Kidney capillary endothelial cell (primary cell): Measurements from ENCODE around the gene IFRD2.
"Not testable (repeated sequence)": the region's sequence is repeated elsewhere in the genome, so short reads cannot be mapped to it uniquely, and the experiment has no call there.

ENCODE experiments used
- DNase-seq: peaks from one replicate; pipeline ENCODE4 v3.0.0-alpha.2; 2018; ENCODE audit warnings: low spot score

The IFRD2 gene

GRCh38 chr3:50268276-50268675 is 24.0 kb downstream of the IFRD2 start:
- DNase-seq: no peak

- no peak for DNase-seq
Observed at GRCh38 chr3:50267280-50267913, 24.8 kb downstream of the IFRD2 start.

- no peak for DNase-seq
Observed at GRCh38 chr3:50266836-50267235, 25.4 kb downstream of the IFRD2 start.

DNA sequence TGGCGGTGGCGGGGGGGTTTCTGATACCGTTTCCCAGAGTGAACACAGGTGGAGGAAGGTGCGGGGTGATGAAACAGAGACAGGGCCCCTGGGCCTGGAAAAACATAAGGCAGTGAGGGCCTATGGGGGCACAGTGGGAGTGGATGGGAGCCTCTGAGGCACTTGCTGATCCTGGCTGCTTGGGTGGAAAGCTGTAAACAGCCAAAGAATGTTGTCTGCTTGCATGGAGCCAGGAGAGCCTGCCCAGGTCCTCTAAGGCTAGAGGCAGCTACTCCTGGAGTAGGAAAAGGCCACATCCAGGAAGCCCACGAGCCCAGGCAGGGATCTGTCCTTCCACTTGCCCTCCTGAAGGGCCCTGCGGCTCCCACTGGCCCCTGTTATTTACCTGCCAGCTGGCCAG is 26.2 kb downstream of the IFRD2 start:
- no peak for DNase-seq

DNA sequence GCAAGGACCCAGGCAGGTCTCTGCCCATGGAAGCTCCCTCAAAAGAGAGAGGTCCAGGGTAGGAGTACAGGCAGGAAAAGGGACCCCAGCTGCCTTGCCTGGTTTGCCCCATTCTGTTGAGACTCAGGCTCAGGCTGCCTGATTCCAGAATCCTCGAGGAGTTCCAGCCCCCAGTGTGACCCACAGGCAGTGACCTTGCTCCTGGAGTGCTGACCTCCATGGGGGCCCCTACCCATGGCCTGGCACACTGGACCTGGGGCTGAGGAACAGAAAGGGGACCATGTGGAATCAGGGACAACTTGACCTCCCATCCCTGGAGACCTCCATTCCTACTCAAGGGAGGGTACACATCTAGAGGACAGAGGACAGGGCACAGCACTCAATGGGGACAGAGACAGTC is 26.7 kb downstream of the IFRD2 start:
- DNase-seq: no peak

DNA sequence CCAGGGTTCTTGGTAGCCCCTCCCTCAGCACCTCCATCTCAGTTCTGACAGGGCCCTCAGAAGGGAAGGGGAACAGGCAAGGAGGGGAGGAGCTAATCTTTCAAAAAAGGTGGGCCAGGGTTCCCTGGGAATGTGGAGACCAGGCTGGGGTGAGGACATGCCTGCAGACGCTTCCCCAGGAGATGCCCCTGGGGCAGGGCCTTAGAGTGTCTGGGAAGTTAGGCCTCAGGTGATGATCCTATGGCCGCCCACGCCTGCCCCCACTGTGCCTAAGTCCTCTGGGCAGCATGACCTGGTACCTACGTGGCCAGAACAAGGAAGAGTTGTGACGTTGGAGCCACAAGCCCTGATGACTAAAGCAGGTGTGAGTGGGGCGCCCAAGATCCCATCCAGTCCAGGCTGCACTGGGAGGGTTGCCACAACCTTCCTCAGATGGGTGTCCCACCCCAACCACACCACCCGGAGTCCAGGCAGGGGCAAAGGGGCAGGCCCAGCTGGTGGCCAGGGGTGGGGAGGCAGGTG is 27.2 kb downstream of the IFRD2 start:
- DNase-seq: no peak

- no peak for DNase-seq
Observed at GRCh38 chr3:50264383-50264963, 27.8 kb downstream of the IFRD2 start.

DNA sequence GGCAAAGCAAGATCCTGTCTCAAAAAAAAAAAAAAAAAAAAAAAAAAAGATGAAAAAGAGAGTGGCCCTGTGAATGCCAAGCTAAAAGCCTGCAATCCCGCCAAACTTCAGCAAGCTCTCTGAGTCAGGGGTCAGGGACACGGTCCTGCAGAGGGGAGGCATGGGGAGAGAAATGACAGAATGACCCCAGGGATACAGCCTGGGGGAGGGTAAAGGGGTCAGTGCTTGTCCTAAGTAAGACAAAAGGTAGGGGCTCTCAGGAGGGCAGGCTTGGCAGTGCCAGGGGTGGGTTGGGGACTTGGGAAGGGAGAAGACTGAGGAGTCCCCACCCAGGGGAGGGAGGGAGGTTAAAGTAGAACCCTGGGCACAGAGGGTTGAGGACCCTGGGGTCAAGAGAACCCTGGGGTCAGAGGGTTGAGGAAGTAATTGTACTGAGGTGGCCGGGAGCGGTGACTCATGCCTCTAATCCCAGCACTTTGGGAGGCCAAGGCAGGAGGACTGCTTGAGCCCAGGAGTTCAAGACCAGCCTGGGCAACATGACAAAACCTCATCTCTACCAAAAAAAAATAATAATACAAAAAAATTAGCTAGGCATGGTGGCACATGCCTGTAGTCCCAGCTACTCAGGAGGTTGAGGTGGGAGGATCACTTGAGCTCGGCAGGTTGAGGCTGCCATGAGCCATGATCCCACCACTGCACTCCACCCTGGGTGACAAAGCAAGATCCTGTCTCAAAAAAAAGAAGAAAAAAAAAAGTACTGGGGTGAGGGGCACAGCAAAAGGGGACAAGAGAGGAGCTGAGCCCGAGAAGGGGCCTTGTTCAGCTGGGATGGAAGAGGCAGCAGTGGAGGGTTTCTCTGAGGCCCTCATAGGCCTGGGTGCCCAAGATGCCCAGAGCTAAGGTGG is 28.5 kb downstream of the IFRD2 start:
- no peak for DNase-seq

DNA sequence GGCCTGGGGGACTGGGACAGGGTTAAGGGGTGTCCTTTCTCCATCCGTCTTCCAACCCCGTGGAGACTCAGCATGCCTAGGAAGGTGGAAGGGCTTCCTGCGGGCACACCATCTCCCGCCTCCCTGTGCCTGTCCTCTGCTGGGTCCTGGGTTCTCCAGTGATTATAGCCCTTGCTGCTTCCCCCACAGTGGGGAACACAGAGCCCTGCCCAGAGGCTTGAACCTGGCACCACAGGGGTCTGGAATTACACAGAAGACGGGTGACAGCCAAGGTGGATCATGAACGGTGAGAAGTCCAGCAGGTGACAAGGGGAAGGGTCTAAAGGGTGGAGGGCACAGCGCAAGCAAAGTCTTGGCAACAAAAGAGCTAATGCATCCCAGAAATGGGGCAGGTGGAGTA is 29.5 kb downstream of the IFRD2 start:
- DNase-seq: no peak

DNA sequence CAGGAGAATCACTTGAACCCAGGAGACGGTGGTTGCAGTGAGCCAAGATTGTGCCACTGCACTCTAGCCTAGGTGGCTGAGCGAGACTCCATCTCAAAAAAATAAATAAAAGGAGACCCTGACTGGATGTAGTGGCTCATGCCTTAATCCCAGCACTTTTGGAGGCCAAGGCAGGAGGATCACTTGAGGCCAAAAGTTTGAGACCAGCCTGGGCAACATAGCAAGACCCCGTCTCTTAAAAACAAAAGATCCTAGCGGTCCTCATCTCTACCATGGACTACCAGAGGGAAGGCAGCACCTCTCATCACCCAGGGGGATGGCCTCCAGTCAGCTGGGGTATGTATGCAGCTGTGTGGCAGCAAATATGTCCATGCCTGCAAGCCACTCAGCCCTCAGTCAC is 30.0 kb downstream of the IFRD2 start:
- not testable (repeated sequence) for DNase-seq

DNA sequence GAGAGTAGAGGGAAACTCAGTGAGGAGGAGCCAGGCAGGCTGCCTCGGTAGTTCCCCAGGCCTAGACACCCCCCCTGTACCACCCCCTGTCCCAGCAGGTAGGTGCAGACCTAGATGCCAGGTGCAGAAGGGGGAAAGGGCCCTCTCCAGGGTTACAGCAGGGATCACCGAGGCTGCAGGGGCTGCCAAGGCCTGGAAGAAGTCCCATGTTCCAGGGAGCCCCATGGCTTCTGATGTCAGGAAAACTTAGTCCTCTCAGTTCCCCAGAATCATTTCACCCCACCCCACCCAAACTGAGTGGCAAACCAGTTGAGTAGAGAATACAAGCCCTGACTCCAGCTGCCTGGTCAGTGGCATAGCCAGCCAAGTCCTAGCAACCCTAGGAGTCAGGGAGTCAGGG is 30.7 kb downstream of the IFRD2 start:
- no peak for DNase-seq

- DNase-seq: no peak
Observed at GRCh38 chr3:50260942-50261441, 31.2 kb downstream of the IFRD2 start.

DNA sequence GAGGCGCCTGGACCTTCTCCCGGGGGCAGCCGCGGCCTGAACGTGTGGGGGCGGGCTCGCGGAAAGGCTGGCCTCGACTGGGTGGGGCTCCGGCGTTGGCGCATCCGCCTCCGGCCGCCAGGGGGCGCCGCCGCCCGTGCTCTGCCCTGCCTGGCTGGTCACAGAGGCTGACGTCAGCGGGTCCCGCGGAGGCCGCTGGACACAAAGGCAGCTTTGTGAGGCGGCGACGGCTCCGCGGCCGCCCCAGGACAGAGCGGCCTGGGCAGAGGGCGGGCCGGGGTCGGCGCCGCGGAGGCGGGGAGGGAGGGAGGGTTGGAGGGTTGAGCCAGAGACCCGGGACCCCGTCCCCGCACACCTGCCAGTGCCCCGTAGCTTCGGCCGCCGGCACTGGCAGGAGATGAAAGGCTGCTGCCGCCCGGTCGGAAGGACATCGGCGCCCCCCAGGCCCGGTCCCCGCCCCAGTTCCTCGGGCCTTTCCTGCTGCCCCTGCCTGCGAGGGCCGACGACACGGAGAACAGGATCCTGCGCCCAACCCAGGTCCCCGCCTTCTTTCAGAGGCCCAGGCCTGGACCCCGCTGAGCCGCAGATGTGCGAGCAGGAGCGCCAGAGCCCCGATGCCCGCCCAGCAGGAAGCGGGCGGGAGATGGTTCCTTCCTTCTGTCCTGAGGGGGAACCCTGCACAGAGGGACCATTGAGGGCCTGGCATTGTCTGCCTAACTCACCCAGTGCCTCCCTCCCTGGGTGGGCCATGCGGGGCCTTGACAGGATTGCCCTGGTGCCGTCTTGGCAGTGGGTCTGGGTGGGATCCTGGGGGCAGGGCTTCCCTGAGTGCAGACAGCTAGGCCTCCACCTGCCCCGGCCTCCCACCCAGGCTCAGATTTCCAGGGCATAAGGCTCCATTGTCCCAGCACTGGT is 31.9 kb downstream of the IFRD2 start:
- DNase-seq: peak; percentile 88

DNA sequence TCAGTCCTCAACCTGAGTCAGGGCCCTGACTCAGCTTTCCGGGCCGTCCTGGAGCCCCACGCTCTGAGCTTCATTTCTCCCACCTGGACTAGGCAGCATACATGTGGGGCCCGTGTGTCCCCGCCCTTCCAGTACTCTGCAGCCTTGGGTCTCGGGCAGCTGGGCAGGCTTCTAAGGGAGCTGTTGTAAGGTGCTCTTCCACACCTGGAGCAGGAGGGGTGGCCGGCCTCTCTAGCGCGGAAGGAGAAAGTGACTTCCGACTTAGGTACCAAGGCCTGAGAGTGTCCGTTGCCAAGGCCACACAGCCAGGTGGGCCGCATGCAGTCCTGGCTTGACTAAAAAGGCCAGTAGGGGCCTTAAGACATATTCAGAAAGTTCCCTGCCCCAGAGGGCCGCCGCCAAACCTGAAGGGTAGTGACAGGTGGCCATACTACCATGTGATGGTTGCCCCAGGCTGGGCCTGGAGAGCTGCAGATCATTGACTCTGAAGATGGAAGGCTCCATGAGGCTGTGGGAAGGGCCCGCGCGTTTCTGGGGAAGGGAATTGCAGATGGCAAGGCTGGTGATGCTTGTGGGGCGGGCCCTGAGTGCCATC is 32.7 kb downstream of the IFRD2 start:
- no peak for DNase-seq

- DNase-seq: no peak
Observed at GRCh38 chr3:50258979-50259378, 33.2 kb downstream of the IFRD2 start.

DNA sequence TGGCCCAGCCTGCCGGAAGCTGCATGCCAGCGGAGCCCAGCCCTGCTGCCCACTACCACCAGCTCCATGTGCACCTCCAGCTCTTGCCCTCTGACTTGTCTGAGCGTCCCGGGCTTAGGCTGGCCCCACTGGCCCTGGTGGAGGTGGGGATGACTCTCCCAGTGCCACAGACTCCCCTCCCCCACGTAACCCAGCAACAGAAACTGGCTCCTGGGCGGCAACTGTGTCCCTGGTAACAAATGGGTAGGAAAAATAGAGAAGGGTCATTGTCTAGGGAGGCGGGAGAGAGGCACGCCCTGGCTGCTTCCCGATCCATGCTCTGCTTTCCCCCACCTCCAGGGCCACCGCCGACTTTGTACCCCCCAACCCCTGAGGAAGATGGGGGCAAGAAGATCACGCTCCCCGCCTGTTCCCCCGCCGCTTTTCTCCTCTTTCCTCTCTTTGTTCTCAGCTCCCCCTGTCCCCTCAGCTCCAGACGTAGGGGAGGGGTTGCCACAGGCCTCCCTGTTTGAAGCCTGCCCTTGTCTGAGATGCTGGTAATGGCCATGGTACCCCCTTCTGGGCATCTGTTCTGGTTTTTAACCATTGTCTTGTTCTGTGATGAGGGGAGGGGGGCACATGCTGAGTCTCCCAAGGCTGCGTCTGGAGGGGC is 34.1 kb downstream of the IFRD2 start:
- DNase-seq: no peak

DNA sequence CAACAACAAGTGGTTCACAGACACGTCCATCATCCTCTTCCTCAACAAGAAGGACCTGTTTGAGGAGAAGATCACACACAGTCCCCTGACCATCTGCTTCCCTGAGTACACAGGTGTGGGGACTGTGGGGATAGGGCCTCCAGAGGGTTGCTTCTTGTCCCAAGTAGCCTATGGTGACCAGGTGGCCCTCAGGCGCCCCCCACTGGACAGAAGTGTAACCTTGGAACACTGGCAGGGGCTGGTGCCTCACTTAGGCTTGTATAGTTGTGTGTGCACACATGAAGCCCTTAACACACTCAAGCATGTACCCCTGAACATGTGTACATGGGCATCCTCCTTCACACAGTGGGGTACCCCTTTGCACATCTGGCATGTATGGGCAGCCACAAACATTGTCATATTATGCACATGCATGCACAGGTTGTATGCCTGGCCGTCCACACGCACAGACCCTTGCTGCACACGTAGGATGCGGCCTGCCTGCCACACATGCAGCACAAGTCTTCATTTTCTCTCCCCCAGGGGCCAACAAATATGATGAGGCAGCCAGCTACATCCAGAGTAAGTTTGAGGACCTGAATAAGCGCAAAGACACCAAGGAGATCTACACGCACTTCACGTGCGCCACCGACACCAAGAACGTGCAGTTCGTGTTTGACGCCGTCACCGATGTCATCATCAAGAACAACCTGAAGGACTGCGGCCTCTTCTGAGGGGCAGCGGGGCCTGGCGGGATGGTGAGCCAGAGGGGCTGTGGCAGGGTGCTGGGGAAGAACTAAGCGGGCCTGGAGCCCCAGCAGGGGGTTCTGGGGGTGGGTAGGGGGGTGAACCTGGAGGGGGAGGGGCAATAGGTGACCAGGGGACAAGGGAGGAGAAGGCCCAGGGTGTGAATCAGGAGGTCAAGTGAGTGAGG is 35.0 kb downstream of the IFRD2 start:
- DNase-seq: no peak

DNA sequence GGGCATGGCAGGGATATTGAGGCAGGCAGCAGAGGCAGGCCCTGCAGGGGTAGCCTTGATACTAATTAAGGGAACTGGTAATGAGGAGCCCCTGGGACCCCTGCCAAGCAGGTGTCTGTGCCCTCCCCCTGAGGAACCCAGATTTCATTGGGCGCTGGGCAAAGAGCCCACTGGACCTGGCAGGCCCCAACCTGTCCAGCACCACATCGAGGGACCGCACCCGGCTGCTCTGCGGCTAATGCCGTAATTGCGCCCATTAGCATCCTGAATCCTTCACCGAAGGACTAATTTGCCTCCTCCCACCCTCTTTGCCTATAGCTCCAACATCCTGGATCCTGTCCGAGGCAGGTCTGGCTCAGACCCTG is 37.0 kb downstream of the IFRD2 start:
- no peak for DNase-seq

GRCh38 chr3:50254577-50255250 is 37.5 kb downstream of the IFRD2 start:
- DNase-seq: peak; percentile 84
